LNCAP (cell line): ENCODE data around the gene PYGO1.

Experiments used
- CTCF ChIP-seq: fragments of 450-650 bp; IDR thresholded peaks from 2 replicates; pipeline ENCODE4 v1.5.1; 2017; ENCODE audit warnings: mild to moderate bottlenecking

The PYGO1 gene

DNA sequence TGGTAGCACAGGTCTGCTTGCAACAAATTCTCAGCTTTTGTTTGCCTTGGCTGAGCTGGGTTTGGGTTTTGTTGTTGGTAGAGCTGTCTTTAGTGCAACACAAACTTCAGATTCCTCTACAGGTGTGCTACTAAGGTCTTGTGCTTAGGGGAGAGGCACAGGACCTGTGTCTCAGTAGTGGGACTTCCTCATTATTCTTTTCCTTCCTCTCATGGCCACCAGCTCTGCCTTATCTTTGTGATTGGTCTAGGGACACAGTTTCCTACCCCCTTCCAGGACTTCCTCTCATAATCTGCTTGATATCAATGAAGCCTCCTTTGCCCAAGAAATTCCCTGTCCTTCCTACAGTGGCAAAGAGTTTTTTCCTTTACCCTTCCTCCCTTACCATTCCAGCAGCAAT lies 55.2 kb downstream of the PYGO1 start:
- no peak for TF ChIP-seq CTCF

GRCh38 chr15:55530861-55531313 lies 57.3 kb downstream of the PYGO1 start:
- no peak for TF ChIP-seq CTCF

- TF ChIP-seq CTCF = no peak
Observed at GRCh38 chr15:55528812-55529211, 59.3 kb downstream of the PYGO1 start.

DNA sequence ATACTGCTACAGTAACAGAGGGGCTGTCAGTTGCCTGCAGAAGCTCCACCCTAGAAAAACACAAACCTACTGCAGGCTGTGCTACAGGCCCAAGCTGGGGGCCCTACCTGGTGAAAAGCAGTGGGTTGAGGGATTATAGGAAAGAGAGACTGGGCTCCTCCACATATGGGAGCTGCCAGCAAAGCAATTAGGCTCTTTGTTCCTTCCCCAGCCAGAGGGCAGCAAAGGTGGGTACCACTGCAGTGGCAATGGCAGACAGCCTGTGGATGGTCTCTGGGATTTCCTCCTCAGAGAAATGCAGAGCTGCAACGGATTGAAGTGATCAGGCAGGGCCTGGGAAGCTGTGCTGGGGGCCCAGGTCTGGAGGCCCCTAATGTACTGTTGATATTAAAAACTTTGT lies 61.0 kb downstream of the PYGO1 start:
- no peak for TF ChIP-seq CTCF

DNA sequence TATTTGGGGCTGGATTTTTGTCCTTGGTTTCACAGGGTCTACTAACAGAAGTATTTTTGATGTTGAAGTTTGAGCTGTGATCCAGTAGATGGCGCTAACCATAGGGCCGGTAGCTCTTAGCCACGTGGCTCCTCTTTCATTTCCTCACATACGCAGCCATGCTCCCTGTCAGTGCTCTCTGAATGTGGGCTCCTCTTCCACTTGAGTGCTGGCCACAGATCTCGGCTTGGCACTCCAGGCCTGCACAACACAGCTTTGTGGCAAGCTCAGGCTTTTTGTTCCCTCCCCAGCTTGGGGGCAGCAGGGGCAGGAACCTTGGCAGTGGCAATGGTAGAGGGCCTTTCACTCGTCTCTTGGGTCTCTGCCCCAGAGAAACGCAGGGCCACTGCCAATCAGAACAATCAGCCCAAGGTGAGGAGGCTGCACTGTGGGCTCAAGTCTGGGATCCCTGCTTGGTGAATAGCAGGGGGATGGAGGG lies 61.5 kb downstream of the PYGO1 start:
- peak; percentile 61 for TF ChIP-seq CTCF

- no peak for TF ChIP-seq CTCF
Observed at GRCh38 chr15:55522742-55523450, 65.2 kb downstream of the PYGO1 start.

DNA sequence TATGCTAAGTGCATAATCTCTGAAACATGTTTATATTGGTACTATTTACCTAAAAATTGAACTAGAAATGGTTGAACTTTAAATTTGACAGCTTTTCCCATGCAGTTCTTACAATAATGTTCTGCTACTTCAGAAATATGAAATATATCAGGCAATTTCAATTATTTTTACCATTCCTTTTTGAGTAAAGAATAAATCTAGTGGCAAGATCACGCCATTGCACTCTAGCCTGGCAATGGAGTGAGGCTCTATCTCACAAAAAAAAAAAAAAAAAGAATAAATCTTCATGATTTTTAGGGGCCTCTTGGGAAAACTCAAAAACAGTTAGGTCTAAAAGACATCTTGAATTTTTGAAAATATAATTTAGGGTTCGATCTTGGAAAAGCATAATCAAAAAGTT lies 69.5 kb downstream of the PYGO1 start:
- peak; percentile 21; the same call in 1 of the 2 replicates for TF ChIP-seq CTCF
